CD4-positive, CD25-positive, alpha-beta regulatory T cell (primary cell): Measurements from ENCODE around the gene P2RX6. TPM values are rescaled to one million over a fixed set of nuclear protein-coding genes. Genes with fewer than 3 reads are reported as not detected.
"Not testable (repeated sequence)": the region's sequence is repeated elsewhere in the genome, so short reads cannot be mapped to it uniquely, and the experiment has no call there.

Source experiments
- ATAC-seq, 2 donors: fragments of 150-1000 bp; cut with Tn5 transposase; one replicate each; pipeline ENCODE4 v1.10.0; 2021; ENCODE audit warnings: low read depth in 2 of 2, moderate number of reproducible peaks in 2 of 2, moderate library complexity in 1 of 2
- DNase-seq, 3 donors: peaks; one replicate each; pipeline versions ENCODE4 v3.0.0 to v3.0.0-alpha.2; 2012 to 2022; ENCODE audit warnings: mixed read lengths in 1 of 3
- H3K27ac ChIP-seq: one replicate; pipeline ENCODE4 v1.7.0; 2013; ENCODE audit warnings: mild to moderate bottlenecking, low read length; ENCODE audit not compliant: insufficient read depth, poor library complexity, severe bottlenecking
- H3K27me3 ChIP-seq: one replicate; pipeline ENCODE4 v1.7.0; 2013; ENCODE audit warnings: low read length; ENCODE audit not compliant: control insufficient read depth, insufficient read depth
- H3K36me3 ChIP-seq: one replicate; pipeline ENCODE4 v1.7.0; 2013; ENCODE audit warnings: mild to moderate bottlenecking, low read length, moderate library complexity; ENCODE audit not compliant: control insufficient read depth, insufficient read depth
- H3K4me1 ChIP-seq: 2 replicates; pipeline ENCODE4 v1.7.0; 2013; ENCODE audit warnings: mild to moderate bottlenecking, low read length; ENCODE audit not compliant: insufficient read depth, control insufficient read depth, poor library complexity, severe bottlenecking
- H3K4me3 ChIP-seq: one replicate; pipeline ENCODE4 v1.7.0; 2013; ENCODE audit warnings: low read depth, mild to moderate bottlenecking, low read length, moderate library complexity
- H3K9me3 ChIP-seq, 2 experiments: 1 replicate in 1 of 2; 2 replicates in 1 of 2; pipeline ENCODE4 v1.7.0; 2013; ENCODE audit warnings: low read length in 2 of 2, mild to moderate bottlenecking in 1 of 2, moderate library complexity in 1 of 2; ENCODE audit not compliant: control insufficient read depth in 2 of 2
- H3K27ac Mint-ChIP-seq, 3 donors: one replicate each; pipeline ENCODE4 v1.8.0; 2020 to 2022; ENCODE audit warnings: mild to moderate bottlenecking in 3 of 3, mixed read lengths in 3 of 3, moderate library complexity in 2 of 3
- H3K27me3 Mint-ChIP-seq: one replicate; pipeline ENCODE4 v1.8.0; 2022; ENCODE audit warnings: mild to moderate bottlenecking, mixed read lengths
- H3K36me3 Mint-ChIP-seq: one replicate; pipeline ENCODE4 v1.8.0; 2020; ENCODE audit warnings: mixed read lengths
- H3K4me1 Mint-ChIP-seq, 4 donors: one replicate each; pipeline ENCODE4 v1.8.0; 2020 to 2022; ENCODE audit warnings: mixed read lengths in 4 of 4, mild to moderate bottlenecking in 1 of 4
- H3K4me3 Mint-ChIP-seq, 4 donors: one replicate each; pipeline ENCODE4 v1.8.0; 2020 to 2022; ENCODE audit warnings: mild to moderate bottlenecking in 4 of 4, mixed read lengths in 4 of 4, moderate library complexity in 3 of 4
- H3K9me3 Mint-ChIP-seq, 7 donors: one replicate each; pipeline ENCODE4 v1.8.0; 2020 to 2022; ENCODE audit warnings: mixed read lengths in 7 of 7, mild to moderate bottlenecking in 3 of 7, moderate library complexity in 2 of 7
- polyA plus RNA-seq, 4 donors: library from polyadenylated mRNA; unstranded; fragments of 300-500 nt; fragmentation: Illumina TruSeq; gene quantifications; one replicate each; pipeline ENCODE4 v1.2.3, GENCODE V29; 2021
- total RNA-seq: library from RNA; stranded (reverse); gene quantifications from one replicate; pipeline ENCODE4 v1.2.3, GENCODE V29; 2022

The P2RX6 gene
- total and polyA plus RNA-seq, 5 donors from 2014 or later = 0.10 to 0.59 TPM; not detected in 3

DNA sequence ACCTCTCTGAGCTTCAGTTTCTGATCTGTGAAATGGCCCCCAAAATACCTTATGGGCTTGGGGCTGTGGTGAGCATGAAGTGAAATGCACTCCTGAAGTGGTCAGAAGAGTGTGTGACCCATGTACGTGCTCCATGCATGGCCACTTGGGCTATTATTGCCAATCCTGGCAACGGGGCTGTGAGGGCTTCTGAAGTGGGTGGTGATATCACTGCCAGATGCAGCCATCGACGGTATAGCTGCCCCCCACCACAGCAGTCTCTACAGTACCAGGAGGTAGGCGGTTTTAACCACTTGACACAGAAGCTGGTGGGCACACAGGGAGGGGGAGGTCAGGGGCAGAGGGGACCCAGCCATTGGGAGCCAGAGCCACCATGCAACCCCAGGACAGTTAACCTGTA, 33.5 kb downstream of the P2RX6 start:
- H3K27ac Mint-ChIP-seq, H3K9me3 ChIP-seq, H3K9me3 Mint-ChIP-seq, H3K36me3 Mint-ChIP-seq, H3K4me3 Mint-ChIP-seq, H3K4me1 ChIP-seq, H3K27ac ChIP-seq, H3K4me3 ChIP-seq, H3K36me3 ChIP-seq, ATAC-seq, DNase-seq, H3K27me3 ChIP-seq: not testable (repeated sequence)
- Mint-ChIP-seq H3K4me1 (peaks cover 0 to 25% (median 11%) of the 10 kb centered on the region in 4 donors), H3K27me3 (peaks cover 22% of the 10 kb centered on the region)

DNA sequence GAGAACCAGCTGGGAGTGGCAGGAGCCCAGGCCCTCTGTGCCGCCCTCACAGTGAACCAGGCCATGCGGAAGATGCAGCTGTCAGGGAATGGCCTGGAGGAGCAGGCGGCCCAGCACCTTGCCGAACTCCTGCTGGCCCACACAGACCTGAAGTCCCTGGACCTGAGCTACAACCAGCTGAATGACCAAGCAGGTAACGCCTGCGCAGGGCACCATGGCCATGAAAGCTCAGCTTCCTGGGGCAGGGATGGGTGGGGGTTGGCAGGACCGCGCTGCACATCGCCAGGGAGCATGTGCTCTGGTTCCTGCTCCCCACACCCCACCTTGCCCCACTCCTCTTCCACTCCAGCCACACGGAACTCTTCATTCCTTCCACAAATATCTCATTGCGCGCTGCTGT, 34.0 kb downstream of the P2RX6 start:
- peaks cover 0 to 22% (median 10%) of the 10 kb centered on the region in 4 donors for H3K4me1 Mint-ChIP-seq
- not testable (repeated sequence) for H3K36me3 Mint-ChIP-seq, H3K27ac Mint-ChIP-seq, H3K9me3 Mint-ChIP-seq, DNase-seq, H3K9me3 ChIP-seq, H3K27me3 ChIP-seq, H3K4me1 ChIP-seq, H3K27ac ChIP-seq, H3K36me3 ChIP-seq, H3K4me3 Mint-ChIP-seq, ATAC-seq, H3K4me3 ChIP-seq
- peaks cover 21% of the 10 kb centered on the region for H3K27me3 Mint-ChIP-seq

DNA sequence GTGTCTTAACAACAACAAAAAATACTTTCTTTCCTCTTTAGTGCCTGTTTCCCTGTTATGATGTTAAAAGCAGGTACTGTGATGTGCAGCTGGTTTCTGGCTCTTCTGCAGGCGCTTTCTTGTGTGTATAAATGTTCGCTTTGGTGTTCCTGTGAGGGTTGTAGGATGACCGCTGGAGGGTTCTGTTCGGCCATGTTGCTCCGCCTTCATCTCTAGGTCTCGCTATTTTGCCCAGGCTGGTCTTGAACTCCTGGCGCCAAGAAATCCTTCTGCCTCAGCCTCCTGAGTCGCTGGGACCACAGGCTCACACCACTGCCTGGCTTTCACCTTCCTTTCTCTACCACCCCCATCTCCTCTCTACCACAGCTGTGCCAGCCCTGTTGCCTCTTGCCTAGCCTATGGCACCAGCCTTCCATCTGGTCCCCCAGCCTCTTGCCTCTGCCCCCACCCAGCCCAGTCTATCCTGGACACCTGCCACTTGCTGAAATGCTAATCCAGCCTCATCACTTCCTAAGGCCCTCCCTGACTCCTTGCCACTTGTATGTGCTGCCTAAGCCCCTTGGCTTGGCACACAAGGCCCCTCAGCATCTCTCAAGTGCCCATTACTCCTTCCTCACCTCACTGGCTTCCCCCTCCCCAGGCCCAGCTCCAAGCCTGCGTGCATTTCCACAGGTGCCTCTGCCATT, 36.3 kb downstream of the P2RX6 start:
- H3K27ac ChIP-seq = no peak overlapping the region
- no peak for DNase-seq
- peak overlapping the region in 1 of 3 donors; percentile 18 for H3K27ac Mint-ChIP-seq

DNA sequence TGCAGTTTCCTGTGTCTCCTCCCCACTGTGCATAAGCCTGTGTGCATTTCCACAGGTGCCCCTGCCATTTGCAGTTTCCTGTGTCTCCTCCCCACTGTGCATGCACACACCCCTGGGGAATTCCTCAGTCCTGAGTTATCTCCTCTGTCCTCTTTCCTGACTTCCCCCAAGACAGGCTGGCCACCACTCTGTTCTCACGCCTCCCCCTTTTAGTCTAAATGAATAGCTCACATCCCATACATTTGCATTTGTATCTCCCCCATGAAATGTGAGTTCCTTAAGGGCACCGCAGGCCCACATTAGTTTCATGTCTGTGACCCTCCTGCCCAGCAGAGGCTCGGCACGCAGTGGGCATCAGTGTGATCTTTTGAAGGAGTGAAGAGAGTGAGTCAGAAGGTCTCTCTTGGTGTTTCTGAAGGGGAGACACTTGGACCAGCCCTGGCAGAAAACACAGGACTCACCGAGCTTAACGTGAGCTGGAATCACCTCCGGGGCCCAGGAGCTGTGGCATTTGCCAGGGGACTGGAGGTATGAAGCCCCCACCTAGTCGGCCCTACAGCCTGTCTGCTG, 37.0 kb downstream of the P2RX6 start:
- Histone ChIP-seq H3K9me3 (no peaks in the 10 kb centered on the region), H3K27me3 (peaks cover 2% of the 10 kb centered on the region), H3K36me3 (no peaks in the 10 kb centered on the region), H3K27ac (no peak overlapping the region), H3K4me1 (peaks cover 8% of the 10 kb centered on the region), H3K4me3 (no peak overlapping the region)
- Mint-ChIP-seq H3K27me3 (peaks cover 16% of the 10 kb centered on the region), H3K4me1 (peaks cover 0 to 22% (median 4%) of the 10 kb centered on the region in 4 donors), H3K27ac (peak overlapping the region in 1 of 3 donors; percentile 18), H3K36me3 (no peaks in the 10 kb centered on the region), H3K9me3 (no peaks in the 10 kb centered on the region), H3K4me3 (no peak overlapping the region)
- no peak for ATAC-seq
- no peak for DNase-seq

More for the DNA sequence above, 36.3 kb downstream of the P2RX6 start:
- Mint-ChIP-seq H3K9me3 (no peaks in the 10 kb centered on the region), H3K4me1 (peaks cover 0 to 17% (median 2%) of the 10 kb centered on the region in 4 donors), H3K27me3 (peaks cover 16% of the 10 kb centered on the region), H3K4me3 (no peak overlapping the region), H3K36me3 (no peaks in the 10 kb centered on the region)
- no peaks in the 10 kb centered on the region for H3K36me3 ChIP-seq
- ATAC-seq = no peak
- H3K27me3 ChIP-seq = no peaks in the 10 kb centered on the region
- H3K4me3 ChIP-seq = no peak overlapping the region
- no peaks in the 10 kb centered on the region for H3K9me3 ChIP-seq
- H3K4me1 ChIP-seq = peaks cover 8% of the 10 kb centered on the region

DNA sequence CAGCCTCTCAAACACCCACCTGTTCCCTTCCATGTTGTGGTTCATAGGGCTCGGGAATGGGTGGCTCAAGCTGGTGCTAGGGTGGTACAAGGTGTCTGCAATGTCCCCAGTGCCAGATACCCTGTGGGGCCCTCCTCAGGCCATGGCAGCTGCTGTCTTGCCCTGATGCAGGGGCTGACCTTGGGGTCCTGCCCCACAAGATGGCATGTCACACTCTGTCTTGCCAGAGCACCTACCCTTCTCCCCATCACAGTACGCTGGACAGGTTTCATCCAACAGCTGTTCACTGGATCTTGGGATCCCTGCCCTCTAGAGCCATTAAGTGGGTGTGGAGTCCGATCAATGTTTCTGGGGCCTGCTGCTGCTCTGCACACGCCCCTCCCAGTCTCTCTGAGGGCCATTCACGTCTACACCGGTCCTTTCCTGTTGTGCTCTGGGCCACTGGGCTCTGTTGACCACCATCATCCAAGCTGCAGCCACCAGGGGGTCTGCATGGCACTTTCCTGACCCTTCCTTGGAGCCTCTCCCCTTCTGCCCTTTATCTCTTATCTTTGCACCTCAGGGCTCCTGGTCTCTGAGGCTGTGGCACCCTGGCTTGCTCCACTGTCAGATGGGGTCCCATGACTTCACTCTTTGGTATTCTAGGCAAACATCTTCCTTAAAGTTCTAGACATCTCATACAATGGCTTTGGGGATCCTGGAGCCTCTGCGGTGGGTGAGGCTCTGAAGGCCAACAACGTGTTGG, 37.9 kb downstream of the P2RX6 start:
- Mint-ChIP-seq H3K36me3 (no peaks in the 10 kb centered on the region), H3K9me3 (no peaks in the 10 kb centered on the region), H3K4me1 (peaks cover 0 to 23% (median 4%) of the 10 kb centered on the region in 4 donors), H3K27ac (no peak overlapping the region), H3K4me3 (no peak overlapping the region), H3K27me3 (peaks cover 16% of the 10 kb centered on the region)
- H3K36me3 ChIP-seq = no peaks in the 10 kb centered on the region
- H3K4me1 ChIP-seq = peaks cover 8% of the 10 kb centered on the region
- H3K9me3 ChIP-seq = no peaks in the 10 kb centered on the region
- no peak for DNase-seq
- H3K27me3 ChIP-seq = peaks cover 3% of the 10 kb centered on the region
- no peak overlapping the region for H3K4me3 ChIP-seq
- no peak overlapping the region for H3K27ac ChIP-seq
- ATAC-seq = no peak

DNA sequence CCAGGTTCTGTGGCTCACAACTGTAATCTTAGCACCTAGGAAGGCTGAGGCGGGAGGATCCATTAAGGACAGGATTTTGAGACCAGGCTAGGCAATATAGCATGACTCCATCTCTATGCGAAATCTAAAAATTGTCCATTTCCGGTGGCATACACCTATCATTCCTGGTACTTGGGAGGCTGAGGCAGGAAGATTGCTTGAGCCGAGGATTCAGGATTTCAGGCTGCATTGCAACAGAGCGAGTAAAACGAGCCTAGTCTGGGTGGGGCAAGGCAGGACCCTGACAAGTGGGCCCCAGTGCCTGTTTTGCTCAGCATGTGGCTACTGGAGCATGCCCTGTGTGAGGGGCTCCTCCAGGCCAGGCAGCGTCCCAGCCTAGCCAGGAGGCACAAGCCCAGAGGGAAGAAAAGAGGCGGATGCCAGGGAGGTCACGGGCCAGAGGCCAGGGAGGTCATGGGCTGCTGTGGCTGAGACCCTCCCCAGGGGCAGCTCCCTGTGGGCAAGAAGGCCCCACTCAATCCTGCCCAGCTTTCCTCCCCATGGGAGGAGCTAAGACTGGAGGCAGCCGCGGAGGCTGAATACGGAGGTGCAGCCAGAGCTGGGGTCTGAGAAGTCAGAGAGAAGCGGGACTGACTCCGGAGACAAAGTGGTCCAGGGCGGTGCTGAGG, 39.2 kb downstream of the P2RX6 start:
- no peak overlapping the region for H3K4me3 Mint-ChIP-seq
- Histone ChIP-seq H3K4me3 (no peak overlapping the region), H3K4me1 (peaks cover 8% of the 10 kb centered on the region), H3K9me3 (no peaks in the 10 kb centered on the region), H3K27ac (no peak overlapping the region), H3K27me3 (peaks cover 3% of the 10 kb centered on the region), H3K36me3 (no peaks in the 10 kb centered on the region)
- no peaks in the 10 kb centered on the region for H3K9me3 Mint-ChIP-seq
- ATAC-seq = no peak
- H3K27me3 Mint-ChIP-seq = peaks cover 10% of the 10 kb centered on the region
- H3K36me3 Mint-ChIP-seq = no peaks in the 10 kb centered on the region
- peaks cover 0 to 23% (median 4%) of the 10 kb centered on the region in 4 donors for H3K4me1 Mint-ChIP-seq
- DNase-seq = no peak
- H3K27ac Mint-ChIP-seq = peak overlapping the region in 1 of 3 donors; percentile 59

DNA sequence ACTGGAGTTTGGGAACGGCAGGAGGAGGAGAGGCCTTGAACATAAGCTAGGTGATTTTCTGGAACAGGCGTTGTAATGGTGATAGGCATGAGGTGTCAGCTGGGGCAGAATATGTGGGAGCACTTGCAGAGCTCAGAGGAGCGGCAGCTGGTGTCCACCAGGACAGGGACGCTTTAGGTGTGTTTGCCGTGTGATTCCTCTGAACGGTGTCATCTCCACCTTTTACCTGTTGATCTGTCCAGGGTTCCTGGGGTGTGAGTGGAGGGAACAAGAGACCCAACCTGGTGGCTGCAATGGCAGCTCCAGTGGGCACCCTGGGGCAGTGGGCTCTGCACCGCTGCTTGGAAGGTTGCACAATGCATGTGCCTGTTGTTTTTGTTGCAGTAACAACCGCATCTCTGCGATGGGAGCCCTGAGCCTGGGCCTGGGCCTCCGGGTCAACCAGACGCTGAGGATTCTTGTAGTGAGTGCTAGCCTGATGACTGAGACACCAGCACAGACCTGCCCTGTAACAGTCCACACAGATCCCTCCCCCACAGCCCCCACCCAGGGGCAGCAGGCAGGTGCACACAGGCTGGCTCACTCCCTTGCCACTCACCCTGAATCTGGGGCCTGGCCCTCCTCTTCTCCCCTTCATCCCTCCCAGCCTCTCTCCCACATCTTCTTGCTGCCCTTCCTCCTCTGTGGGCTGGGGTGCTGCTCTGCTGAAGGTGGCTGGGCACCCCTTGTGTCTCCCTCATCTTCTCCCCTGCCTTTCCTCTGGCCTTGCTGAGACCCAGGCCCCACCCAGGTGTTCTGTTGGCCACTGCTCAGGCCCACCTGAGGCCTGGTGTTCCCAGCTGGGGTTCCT, 40.0 kb downstream of the P2RX6 start:
- Mint-ChIP-seq H3K9me3 (no peaks in the 10 kb centered on the region), H3K27ac (peak overlapping the region in 1 of 3 donors; percentile 67), H3K4me3 (no peak overlapping the region), H3K36me3 (no peaks in the 10 kb centered on the region), H3K27me3 (peaks cover 10% of the 10 kb centered on the region), H3K4me1 (peaks cover 0 to 23% (median 4%) of the 10 kb centered on the region in 4 donors)
- Histone ChIP-seq H3K27me3 (peaks cover 3% of the 10 kb centered on the region), H3K27ac (no peak overlapping the region), H3K36me3 (no peaks in the 10 kb centered on the region), H3K9me3 (no peaks in the 10 kb centered on the region), H3K4me1 (peaks cover 8% of the 10 kb centered on the region), H3K4me3 (no peak overlapping the region)
- ATAC-seq = no peak
- DNase-seq = no peak
